GM19239 (cell line): ENCODE results near the gene NSG2.

Experiments used
- DNase-seq: peaks from one replicate; pipeline ENCODE4 v3.0.0; 2011; ENCODE audit warnings: low spot score; ENCODE audit not compliant: insufficient read length
- FAIRE-seq: peaks from 2 replicates; lab custom pipeline; 2011; peaks lifted over from hg19 to GRCh38; lab: Jason Lieb, UNC

The NSG2 gene

GRCh38 chr5:174058433-174059122 lies 13.1 kb downstream of the NSG2 start:
- DNase-seq (no peak), FAIRE-seq (no peak)

GRCh38 chr5:174059247-174059646 lies 13.7 kb downstream of the NSG2 start:
- DNase-seq = no peak
- FAIRE-seq = no peak

- DNase-seq (no peak), FAIRE-seq (no peak)
Observed at GRCh38 chr5:174063082-174063756, 17.7 kb downstream of the NSG2 start.

- DNase-seq = no peak
Observed at GRCh38 chr5:174064171-174064570, 18.7 kb downstream of the NSG2 start.

GRCh38 chr5:174065528-174066197 lies 20.2 kb downstream of the NSG2 start:
- no peak for FAIRE-seq
- no peak for DNase-seq

More at GRCh38 chr5:174064171-174064570, 18.7 kb downstream of the NSG2 start:
- no peak for FAIRE-seq

- DNase-seq = no peak
- FAIRE-seq = no peak
Observed at GRCh38 chr5:174067499-174067898, 22.0 kb downstream of the NSG2 start.

DNA sequence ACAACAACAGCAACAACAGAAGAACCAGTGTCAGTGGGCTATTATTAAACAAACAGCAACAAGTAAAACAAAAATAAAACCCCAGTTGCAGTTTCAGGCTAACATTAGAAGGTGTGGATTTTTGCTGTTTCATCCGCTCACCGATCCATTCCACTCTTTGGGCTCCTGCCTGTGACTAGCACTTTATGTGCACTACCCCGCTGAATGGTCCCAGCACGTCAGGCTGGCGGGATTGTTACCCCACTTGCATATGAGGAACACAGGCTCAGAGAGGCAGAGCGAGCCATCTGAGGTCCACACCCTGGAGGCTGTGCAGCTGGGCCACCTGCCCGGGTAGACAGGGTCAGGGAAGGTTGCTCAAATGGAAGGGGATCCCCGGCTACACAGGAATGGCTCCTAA lies 26.0 kb downstream of the NSG2 start:
- no peak for FAIRE-seq
- no peak for DNase-seq

DNA sequence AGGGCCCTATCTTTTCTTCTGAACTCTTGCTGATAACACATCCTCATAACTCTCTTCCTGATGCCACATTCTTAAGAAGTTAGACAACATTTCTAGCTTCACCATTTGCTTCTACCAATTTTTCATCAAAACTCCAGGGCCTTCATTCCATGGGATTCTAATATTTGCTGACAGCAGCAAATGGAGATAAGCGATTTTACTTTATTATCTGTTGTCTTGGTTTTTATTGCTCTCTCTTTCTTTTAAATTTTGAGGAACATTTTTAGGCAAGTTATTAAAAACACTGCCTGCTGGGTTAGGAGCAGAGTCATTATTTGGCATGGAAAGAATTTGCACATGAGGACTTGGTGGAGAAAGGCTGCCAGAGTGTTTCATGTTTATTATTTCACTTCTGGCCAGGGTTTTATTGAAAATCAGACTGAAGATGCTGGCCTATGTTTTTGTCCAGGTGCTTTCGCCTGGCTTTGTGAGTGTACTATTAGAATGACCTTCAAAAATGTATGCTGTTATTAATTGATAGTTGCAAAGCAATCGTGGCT lies 27.7 kb downstream of the NSG2 start:
- DNase-seq (no peak), FAIRE-seq (no peak)

DNA sequence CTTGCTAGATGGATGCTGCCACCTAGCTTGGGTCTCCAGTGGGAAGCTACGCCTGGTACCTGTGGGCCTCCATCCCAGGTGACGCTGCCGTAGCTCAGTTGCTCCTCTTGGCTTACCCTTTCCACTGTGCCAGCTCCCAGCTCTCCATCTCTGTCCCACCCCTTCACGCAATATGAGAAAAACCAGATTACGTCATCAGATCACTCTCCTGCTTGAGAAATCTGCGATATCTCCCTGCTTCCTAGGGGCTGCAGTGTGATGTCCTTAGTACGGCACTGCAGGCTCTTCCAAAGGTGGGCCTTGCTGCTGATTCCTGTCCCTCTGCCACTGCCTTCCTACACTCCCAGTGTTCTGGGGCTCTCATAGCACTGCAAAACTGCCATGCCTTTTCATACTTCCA lies 28.9 kb downstream of the NSG2 start:
- FAIRE-seq = no peak

DNA sequence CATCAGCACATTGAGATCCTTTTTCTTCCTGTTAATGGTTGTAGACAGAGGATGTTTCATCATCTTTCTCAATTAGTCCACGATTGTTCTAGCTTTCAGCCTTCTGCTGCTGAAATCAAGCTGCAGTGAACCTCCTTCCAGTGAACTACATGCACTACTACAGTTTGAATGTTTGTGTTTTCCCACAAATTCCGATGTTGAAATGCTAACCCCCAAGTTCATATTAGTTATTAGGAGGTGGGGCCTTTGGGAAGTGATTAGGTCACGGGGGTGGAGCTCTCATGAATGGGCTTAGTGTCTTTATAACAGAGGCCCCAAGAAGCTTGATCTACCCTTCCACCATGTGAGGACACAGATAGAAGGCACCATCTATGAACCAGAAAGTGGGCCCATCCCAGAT lies 32.9 kb downstream of the NSG2 start:
- DNase-seq (no peak), FAIRE-seq (no peak)

More for the DNA sequence above, 28.9 kb downstream of the NSG2 start:
- no peak for DNase-seq

DNA sequence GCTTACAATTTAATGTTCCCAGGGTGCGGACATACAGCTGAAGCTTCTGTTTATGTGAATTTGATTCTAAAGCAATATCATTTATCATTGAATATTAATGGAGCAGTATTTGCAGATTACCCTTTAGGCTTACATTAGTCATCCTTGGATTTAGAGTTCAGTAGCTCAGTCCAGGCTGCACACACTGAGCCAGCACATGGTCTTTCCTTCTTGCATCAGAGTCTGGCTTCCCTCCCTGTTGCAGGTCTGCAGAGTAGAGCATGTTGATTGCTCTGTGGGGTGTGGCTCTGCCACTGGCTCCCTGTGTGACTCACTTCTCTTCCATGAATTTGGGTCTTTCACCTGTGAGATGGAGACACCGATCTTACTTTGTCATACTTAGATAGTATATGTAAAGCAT lies 36.8 kb downstream of the NSG2 start:
- DNase-seq = no peak
- FAIRE-seq = no peak

DNA sequence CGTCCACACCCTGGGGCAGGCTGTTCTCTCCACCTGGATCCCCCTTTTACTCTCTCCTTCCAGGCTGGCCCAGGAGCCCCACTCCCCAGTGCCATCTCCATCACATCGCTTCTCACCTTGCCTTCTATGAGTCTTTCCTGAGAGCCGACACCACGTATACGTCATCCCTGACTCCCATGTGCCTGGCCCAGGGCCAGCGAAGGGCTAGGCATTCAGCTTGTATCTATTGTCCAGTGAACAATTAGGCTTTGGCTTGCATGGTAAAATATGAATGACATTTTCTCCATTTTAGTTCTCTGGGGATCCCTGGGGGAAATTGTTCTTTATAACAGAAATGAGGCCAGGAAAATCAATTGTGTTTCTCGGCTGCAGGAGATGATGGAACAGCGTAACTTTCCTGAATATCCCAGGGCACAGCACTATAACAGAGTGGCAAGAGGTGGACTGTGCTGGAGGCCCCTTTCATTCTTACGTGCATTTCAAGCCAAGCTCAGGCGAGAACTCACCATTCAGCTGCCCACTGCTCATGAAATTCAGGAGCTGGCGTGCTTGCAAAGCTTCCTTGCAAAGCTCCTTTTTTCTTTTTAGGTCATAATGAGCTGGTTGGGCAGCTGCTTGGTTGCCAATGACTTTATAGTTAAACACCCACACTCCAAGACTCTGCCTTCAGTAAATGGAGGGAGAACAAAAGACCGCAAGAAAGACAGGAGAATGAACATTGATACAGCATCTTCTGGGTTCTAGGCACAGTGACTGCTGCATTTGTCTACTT lies 37.7 kb downstream of the NSG2 start:
- FAIRE-seq (no peak), DNase-seq (no peak)

DNA sequence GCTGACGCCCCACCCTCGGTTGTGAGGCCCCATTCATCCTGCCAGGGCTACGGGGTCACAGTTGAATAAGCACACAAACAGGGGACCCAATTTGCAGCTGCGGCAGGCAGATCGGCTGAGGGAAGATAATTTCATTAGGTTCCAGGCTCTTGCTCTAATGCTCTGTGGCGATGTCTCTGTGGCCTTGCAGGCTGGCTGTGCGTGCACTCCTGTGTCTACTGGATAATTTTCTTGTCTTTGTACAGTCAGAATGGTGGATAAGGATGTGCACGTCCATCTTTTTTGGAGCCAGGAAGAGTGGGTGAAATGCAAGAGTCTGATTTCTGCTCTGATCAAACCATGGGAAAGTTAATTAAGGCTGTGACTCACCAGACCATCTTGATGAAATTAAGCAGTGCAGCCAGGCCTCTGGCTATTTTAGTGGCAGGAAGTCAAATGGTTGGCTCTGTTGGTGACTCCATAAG lies 39.2 kb downstream of the NSG2 start:
- FAIRE-seq (no peak), DNase-seq (no peak)

DNA sequence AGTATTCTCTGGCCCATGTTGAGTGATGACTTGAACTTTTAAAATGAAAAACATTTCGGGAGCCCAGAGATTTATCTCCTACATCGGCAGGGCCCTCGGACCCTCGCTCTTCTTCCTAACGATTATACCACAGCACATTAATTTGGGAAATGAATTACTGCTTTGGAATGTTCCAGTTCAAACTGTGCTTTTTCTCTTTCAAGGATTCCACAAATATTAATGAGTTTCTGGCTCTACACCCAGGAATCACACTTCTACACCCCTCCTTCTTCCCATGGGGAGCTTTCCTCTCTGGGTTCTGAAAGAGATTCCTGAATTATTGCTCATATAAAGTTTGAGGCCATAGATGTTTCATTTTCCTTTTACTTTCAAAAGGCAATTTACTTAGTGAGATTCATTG lies 41.2 kb downstream of the NSG2 start:
- FAIRE-seq (no peak), DNase-seq (no peak)

- no peak for DNase-seq
- no peak for FAIRE-seq
Observed at GRCh38 chr5:174087783-174088182, 42.3 kb downstream of the NSG2 start.

- FAIRE-seq (no peak), DNase-seq (no peak)
Observed at GRCh38 chr5:174090129-174090528, 44.6 kb downstream of the NSG2 start.

DNA sequence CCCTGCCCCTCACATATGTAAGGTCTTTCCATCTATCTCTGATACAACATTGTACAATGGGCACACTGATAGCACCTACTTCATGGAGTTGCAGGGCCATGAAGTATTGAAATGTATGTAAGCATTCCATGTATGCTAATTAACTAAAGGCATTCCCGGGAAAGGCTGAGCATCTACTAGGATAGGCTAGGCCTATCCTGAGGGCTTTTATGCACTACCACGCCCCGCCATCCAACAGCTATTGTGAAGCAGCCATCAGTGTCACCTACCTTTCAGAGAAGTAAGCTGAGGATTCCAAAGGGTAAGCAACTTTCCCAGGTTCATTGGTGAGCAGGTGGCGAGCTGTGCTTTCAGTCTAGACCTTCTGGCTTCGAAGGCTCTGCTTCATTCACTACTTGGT lies 47.6 kb downstream of the NSG2 start:
- no peak for DNase-seq
- no peak for FAIRE-seq

GRCh38 chr5:174094857-174095606 lies 49.5 kb downstream of the NSG2 start:
- DNase-seq = no peak
- no peak for FAIRE-seq

GRCh38 chr5:174096619-174097018 lies 51.1 kb downstream of the NSG2 start:
- FAIRE-seq = no peak
- no peak for DNase-seq
